Vagina (tissue), 2 donors: ENCODE measurements around the gene PSMC2.

Experiments
- CTCF ChIP-seq, 3 experiments: fragments of 450-650 bp in 2 of 3; fragments of 200-600 bp in 1 of 3; sonication (generic) in 1 of 3; IDR thresholded peaks; one replicate each; pipeline ENCODE4 v1.5.1; 2017 to 2019; ENCODE audit warnings: antibody characterized with exemption in 3 of 3, mild to moderate bottlenecking in 2 of 3, moderate library complexity in 2 of 3
- POLR2A ChIP-seq, 2 donors: fragments of 450-650 bp; IDR thresholded peaks; one replicate each; pipeline ENCODE4 v1.6.1; 2017; ENCODE audit warnings: antibody characterized with exemption in 2 of 2, mild to moderate bottlenecking in 2 of 2, moderate library complexity in 2 of 2
- POLR2AphosphoS5 ChIP-seq, 2 donors: sonication (generic); formaldehyde crosslinking; IDR thresholded peaks; one replicate each; pipeline ENCODE4 v1.9.0; 2017; ENCODE audit warnings: antibody characterized with exemption in 2 of 2, mild to moderate bottlenecking in 2 of 2, low read depth in 1 of 2; ENCODE audit not compliant: insufficient read depth in 1 of 2

- no peak for TF ChIP-seq CTCF (IDR thresholded peaks at IDR 0.05)
- TF ChIP-seq POLR2A (IDR thresholded peaks at IDR 0.05) = no peak
- no peak for TF ChIP-seq POLR2AphosphoS5 (IDR thresholded peaks at IDR 0.05; ENCODE audit: insufficient read depth in 1 of 2, low read depth in 1 of 2)
Observed at GRCh38 chr7:103336761-103337160, 10.7 kb upstream of the PSMC2 start.
